H1 (cell line): ENCODE measurements around the gene ZNF33A. TPM values are rescaled to one million over a fixed set of nuclear protein-coding genes. Genes with fewer than 3 reads are reported as not detected.

Source experiments
- CTCF ChIA-PET: fragments of 300-600 bp; sonication (Branson Sonifier 250); formaldehyde crosslinking; loops from one replicate; lab custom pipeline; 2021; ENCODE audit not compliant: partially characterized antibody; lab: Charles Lee
- POLR2A ChIA-PET: fragments of 300-600 bp; sonication (Branson Sonifier 250); formaldehyde crosslinking; loops from one replicate; lab custom pipeline; 2021; ENCODE audit warnings: inconsistent platforms; ENCODE audit not compliant: partially characterized antibody; lab: Charles Lee
- DNase-seq, 2 experiments: peaks; one replicate each; pipeline versions ENCODE4 v3.0.0 to v3.0.0-alpha.2; 2010 to 2022; ENCODE audit warnings: low spot score in 2 of 2, low read depth in 1 of 2, mixed read lengths in 1 of 2
- FAIRE-seq: peaks from 2 replicates; lab custom pipeline; 2011; peaks lifted over from hg19 to GRCh38; lab: Jason Lieb, UNC
- H2AFZ ChIP-seq: 2 replicates; pipeline ENCODE4 v1.8.1; 2012; ENCODE audit warnings: low read length, inconsistent platforms
- H2AK5ac ChIP-seq: 2 replicates; pipeline ENCODE4 v1.6.1; 2013; ENCODE audit warnings: low read depth, low read length
- H2BK120ac ChIP-seq: replicated peaks from 2 replicates; pipeline ENCODE3; 2013; ENCODE audit warnings: low read depth, low read length, inconsistent platforms
- H2BK12ac ChIP-seq: 2 replicates; pipeline ENCODE4 v1.6.1; 2013; ENCODE audit warnings: low read depth, low read length
- H2BK15ac ChIP-seq: 2 replicates; pipeline ENCODE4 v1.6.1; 2013; ENCODE audit warnings: low read length
- H2BK20ac ChIP-seq: 2 replicates; pipeline ENCODE4 v1.6.1; 2013; ENCODE audit warnings: low read length
- H2BK5ac ChIP-seq: 2 replicates; pipeline ENCODE4 v1.6.1; 2013; ENCODE audit warnings: low read depth, low read length
- H3K14ac ChIP-seq: 2 replicates; pipeline ENCODE4 v1.6.1; 2013; ENCODE audit warnings: inconsistent platforms; ENCODE audit not compliant: insufficient read length
- H3K18ac ChIP-seq: 2 replicates; pipeline ENCODE4 v1.6.1; 2013; ENCODE audit warnings: low read length; ENCODE audit errors: extremely low read depth
- H3K23ac ChIP-seq: 2 replicates; pipeline ENCODE4 v1.6.1; 2013; ENCODE audit warnings: inconsistent platforms; ENCODE audit not compliant: insufficient read length
- H3K23me2 ChIP-seq: 2 replicates; pipeline ENCODE4 v1.6.1; 2013; ENCODE audit warnings: low read depth, low read length
- H3K27ac ChIP-seq: 2 replicates; pipeline ENCODE4 v1.6.1; 2011; ENCODE audit warnings: low read depth, low read length, inconsistent platforms
- H3K27me3 ChIP-seq, 4 experiments: replicated peaks in 1 of 4; 1 replicate in 1 of 4; 2 replicates in 3 of 4; pipeline versions ENCODE4 v1.6.1 to v1.8.1; 2011 to 2013; ENCODE audit warnings: low read length in 3 of 4, mild to moderate bottlenecking in 3 of 4, inconsistent platforms in 2 of 4, mixed read lengths in 2 of 4, moderate library complexity in 1 of 4; ENCODE audit not compliant: control insufficient read depth in 3 of 4, insufficient read depth in 3 of 4; ENCODE audit errors: extremely low read depth in 1 of 4
- H3K36me3 ChIP-seq, 4 experiments: 2 replicates each; pipeline versions ENCODE4 v1.6.1 to v1.8.1; 2011 to 2013; ENCODE audit warnings: mild to moderate bottlenecking in 4 of 4, low read length in 3 of 4, moderate library complexity in 2 of 4, control low read depth in 1 of 4, inconsistent platforms in 1 of 4; ENCODE audit not compliant: insufficient read depth in 4 of 4, control insufficient read depth in 2 of 4
- H3K4ac ChIP-seq: replicated peaks from 2 replicates; pipeline ENCODE3; 2013; ENCODE audit warnings: low read length, low read depth, mixed read lengths, inconsistent platforms; ENCODE audit not compliant: insufficient read length
- H3K4me1 ChIP-seq, 4 experiments: replicated peaks in 1 of 4; 1 replicate in 1 of 4; 2 replicates in 3 of 4; pipeline versions ENCODE4 v1.6.1 to v1.8.1; 2011 to 2013; ENCODE audit warnings: low read length in 3 of 4, inconsistent platforms in 2 of 4, mixed read lengths in 1 of 4; ENCODE audit not compliant: insufficient read depth in 4 of 4, control insufficient read depth in 3 of 4
- H3K4me2 ChIP-seq, 2 experiments: 2 replicates each; pipeline versions ENCODE4 v1.6.1 to v1.8.1; 2011 to 2013; ENCODE audit warnings: low read depth in 2 of 2, low read length in 2 of 2, control low read depth in 1 of 2, inconsistent platforms in 1 of 2, mild to moderate bottlenecking in 1 of 2; ENCODE audit not compliant: insufficient read depth in 1 of 2
- H3K4me3 ChIP-seq, 4 experiments: fragments of 200-600, 300-600 bp in 1 of 4; sonication (generic), shearing (Covaris generic), sonication (Bioruptor Twin) in 1 of 4; 2 replicates each; pipeline versions ENCODE4 v1.5.1 to v1.8.1; 2011 to 2016; ENCODE audit warnings: low read length in 4 of 4, low read depth in 3 of 4, control low read depth in 2 of 4, inconsistent platforms in 2 of 4, mild to moderate bottlenecking in 2 of 4, mixed read lengths in 1 of 4, moderate library complexity in 1 of 4; ENCODE audit not compliant: insufficient read depth in 2 of 4; ENCODE audit errors: extremely low read depth in 1 of 4
- H3K56ac ChIP-seq: replicated peaks from 2 replicates; pipeline ENCODE3; 2013; ENCODE audit warnings: low read depth, mild to moderate bottlenecking, mixed read lengths, low read length, inconsistent platforms; ENCODE audit not compliant: insufficient read length
- H3K79me1 ChIP-seq: 2 replicates; pipeline ENCODE4 v1.6.1; 2013; ENCODE audit warnings: low read depth, low read length, control low read depth
- H3K79me2 ChIP-seq, 2 experiments: 2 replicates each; pipeline versions ENCODE4 v1.6.1 to v1.8.1; 2012 to 2013; ENCODE audit warnings: low read length in 2 of 2, mild to moderate bottlenecking in 2 of 2, inconsistent platforms in 1 of 2; ENCODE audit not compliant: insufficient read depth in 2 of 2, control insufficient read depth in 1 of 2
- H3K9ac ChIP-seq, 4 experiments: replicated peaks in 1 of 4; 1 replicate in 1 of 4; 2 replicates in 3 of 4; pipeline versions ENCODE4 v1.6.1 to v1.8.1; 2011 to 2013; ENCODE audit warnings: low read depth in 3 of 4, low read length in 3 of 4, control low read depth in 2 of 4, mild to moderate bottlenecking in 2 of 4, moderate library complexity in 2 of 4, inconsistent platforms in 1 of 4; ENCODE audit errors: extremely low read depth in 1 of 4
- H3K9me3 ChIP-seq, 2 experiments: 2 replicates each; pipeline versions ENCODE4 v1.6.1 to v1.8.1; 2012 to 2013; ENCODE audit warnings: mild to moderate bottlenecking in 2 of 2, moderate library complexity in 2 of 2, control low read depth in 1 of 2, inconsistent platforms in 1 of 2, low read depth in 1 of 2, low read length in 1 of 2, mixed read lengths in 1 of 2; ENCODE audit not compliant: insufficient read depth in 2 of 2
- H4K20me1 ChIP-seq, 2 experiments: replicated peaks in 1 of 2; 2 replicates each; pipeline versions ENCODE3 to v1.8.1; 2011 to 2013; ENCODE audit warnings: inconsistent platforms in 2 of 2, low read length in 2 of 2, mild to moderate bottlenecking in 1 of 2; ENCODE audit not compliant: insufficient read depth in 2 of 2, control insufficient read depth in 1 of 2
- H4K5ac ChIP-seq: 2 replicates; pipeline ENCODE4 v1.6.1; 2013; ENCODE audit warnings: low read length, low read depth, mixed read lengths, inconsistent platforms; ENCODE audit not compliant: insufficient read length
- H4K8ac ChIP-seq: 2 replicates; pipeline ENCODE4 v1.8.0; 2013; ENCODE audit warnings: mild to moderate bottlenecking, moderate library complexity, low read length, inconsistent platforms; ENCODE audit not compliant: insufficient read depth; ENCODE audit errors: extremely low read depth
- H4K91ac ChIP-seq: replicated peaks from 2 replicates; pipeline ENCODE3; 2013; ENCODE audit warnings: low read length, mixed read lengths, inconsistent platforms; ENCODE audit not compliant: insufficient read length
- BCL11A ChIP-seq, 2 experiments: IDR thresholded peaks; one replicate each; pipeline ENCODE4 v1.6.1; 2011; ENCODE audit warnings: low read depth in 2 of 2, low read length in 2 of 2, mild to moderate bottlenecking in 2 of 2
- MAFK ChIP-seq: IDR thresholded peaks from 2 replicates; pipeline ENCODE4 v1.6.1; 2012; ENCODE audit warnings: low read depth, mild to moderate bottlenecking, improper control_type of control experiment, low read length
- MAX ChIP-seq: IDR thresholded peaks from 2 replicates; pipeline ENCODE4 v1.6.1; 2012; ENCODE audit warnings: inconsistent platforms
- PHF8 ChIP-seq: fragments of 200-600 bp; sonication (generic); conservative IDR thresholded peaks from 2 replicates; pipeline ENCODE4 v1.7.1; 2012; ENCODE audit warnings: low read depth, mild to moderate bottlenecking, inconsistent platforms, low read length, moderate library complexity
- RAD21 ChIP-seq, 2 experiments: IDR thresholded peaks in 1 of 2; conservative IDR thresholded peaks in 1 of 2; 2 replicates each; pipeline ENCODE4 v1.6.1; 2011; ENCODE audit warnings: low read depth in 2 of 2, low read length in 2 of 2, improper control_type of control experiment in 1 of 2, inconsistent platforms in 1 of 2, mild to moderate bottlenecking in 1 of 2, moderate library complexity in 1 of 2
- SAP30 ChIP-seq: fragments of 300-600 bp; sonication (generic); IDR thresholded peaks from 2 replicates; pipeline ENCODE4 v1.7.1; 2012; ENCODE audit warnings: low read length, moderate library complexity, mild to moderate bottlenecking, inconsistent platforms; ENCODE audit not compliant: insufficient read depth, insufficient replicate concordance
- SP4 ChIP-seq: IDR thresholded peaks from 2 replicates; pipeline ENCODE4 v1.6.1; 2012; ENCODE audit warnings: low read length, inconsistent platforms
- SUZ12 ChIP-seq: fragments of 200-600 bp; sonication (generic); IDR thresholded peaks from 2 replicates; pipeline ENCODE4 v1.6.1; 2012; ENCODE audit warnings: mild to moderate bottlenecking, inconsistent platforms, low read length, moderate library complexity, mixed read lengths
- polyA plus RNA-seq, 7 experiments: library from polyadenylated mRNA; depleted of rRNA in 3 of 7; stranded (reverse) in 5 of 7; unstranded in 2 of 7; fragments of >200 nt in 5 of 7; fragments of 200-250 nt in 2 of 7; gene quantifications; 1 replicate in 5 of 7; 2 replicates in 1 of 7; 4 replicates in 1 of 7; pipeline versions ENCODE4 v1.2.1 to v1.2.3, GENCODE V29; 2011 to 2013; ENCODE audit warnings: missing spikeins in 2 of 7, mixed read lengths in 2 of 7
- total RNA-seq: library from RNA; stranded (reverse); fragmentation: NEBNext Ultra II Directional; extraction: Animal tissue kit (Norgen Biotek cat#: 25700); gene quantifications from 2 replicates; pipeline ENCODE4 v1.2.1, GENCODE V29; 2021

Gene ZNF33A
- total and polyA plus RNA-seq, 2 of the 8 experiments (the other 6 are each of a cell fraction or from before 2014, with no cell fraction given) = 6.0 to 48.3 TPM

GRCh38 chr10:38072552-38072951 is 62.1 kb downstream of the ZNF33A start:
- Histone ChIP-seq H3K27me3 (no peaks in the 10 kb centered on the region), H4K5ac (no peak overlapping the region), H2BK20ac (no peak overlapping the region), H2BK15ac (no peak overlapping the region), H3K27ac (no peak overlapping the region), H2AFZ (no peak overlapping the region), H3K56ac (no peak overlapping the region), H4K91ac (no peak overlapping the region), H2AK5ac (no peak overlapping the region), H2BK5ac (no peak overlapping the region), H3K4me1 (no peaks in the 10 kb centered on the region), H3K79me2 (no peaks in the 10 kb centered on the region), H4K8ac (no peak overlapping the region), H2BK120ac (no peak overlapping the region), H2BK12ac (no peak overlapping the region), H3K36me3 (0 out of 8 replicates have a peak, but pooled peaks cover 0 to 2% (median 0%) of the 10 kb centered on the region in 4 experiments), H3K4me2 (no peak overlapping the region), H3K9ac (no peak overlapping the region), H3K18ac (no peak overlapping the region), H4K20me1 (no peaks in the 10 kb centered on the region), H3K4me3 (no peak overlapping the region), H3K23me2 (no peaks in the 10 kb centered on the region), H3K9me3 (peaks cover 48 to 75% of the 10 kb centered on the region in 2 experiments), H3K4ac (no peak overlapping the region), H3K79me1 (no peaks in the 10 kb centered on the region), H3K23ac (no peak overlapping the region), H3K14ac (no peak overlapping the region)
- ChIA-PET POLR2A (no interaction called here), CTCF (no interaction called here)
- no peak for TF ChIP-seq MAX
- TF ChIP-seq MAFK = no peak
- TF ChIP-seq PHF8 = no peak
- TF ChIP-seq RAD21 (IDR thresholded peaks at IDR 0.05 in 1 of 2, conservative IDR thresholded peaks at IDR 0.05 in 1 of 2; ENCODE audit: low read depth in 2 of 2, low read length in 2 of 2) = no peak
- TF ChIP-seq SAP30 = no peak
- TF ChIP-seq BCL11A (IDR thresholded peaks at IDR 0.05; ENCODE audit: low read depth in 2 of 2, low read length in 2 of 2) = no peak
- no peak for TF ChIP-seq SUZ12
- no peak for TF ChIP-seq SP4
- DNase-seq (no peak), FAIRE-seq (no peak)
